Right renal pelvis (tissue), 4 donors: ENCODE results near the gene CLEC4G. TPM values are rescaled to one million over a fixed set of nuclear protein-coding genes. Genes with fewer than 3 reads are reported as not detected.

Experiments
- polyA plus RNA-seq, 4 donors: library from polyadenylated mRNA; unstranded; fragments of 120-200 nt; gene quantifications; one replicate each; pipeline ENCODE4 v1.2.1, GENCODE V29; 2013; ENCODE audit not compliant: insufficient read length in 4 of 4

CLEC4G gene
- polyA plus RNA-seq, 4 donors: 0.13 TPM; not detected in 3

Other genes with a start within 250 kb of the CLEC4G start
- 1 to 10 TPM; 4.9 to 9.3 (median 5.6) TPM for gene PEX11G, start 243.1 kb downstream of the CLEC4G start, polyA plus RNA-seq
- gene ZNF358, start 216.0 kb downstream of the CLEC4G start, polyA plus RNA-seq: 10 to 100 TPM; 43.1 to 69.6 (median 43.7) TPM
- gene MCOLN1, start 209.5 kb downstream of the CLEC4G start, polyA plus RNA-seq: 10 to 100 TPM; 15.2 to 19.7 (median 16.1) TPM
- gene PNPLA6, start 196.4 kb downstream of the CLEC4G start, polyA plus RNA-seq: 10 to 100 TPM; 36.2 to 45.1 (median 41.9) TPM
- 10 to 100 TPM; 13.2 to 22.5 (median 16.8) TPM for gene CAMSAP3, start 136.2 kb downstream of the CLEC4G start, polyA plus RNA-seq
- 10 to 100 TPM; 33.3 to 47.0 (median 34.9) TPM for gene XAB2, start 102.6 kb downstream of the CLEC4G start, polyA plus RNA-seq
- 100 to 1,000 TPM in 2 of 4 donors, 10 to 100 TPM in 2; 86.2 to 115 (median 105) TPM for gene PET100, start 102.3 kb downstream of the CLEC4G start, polyA plus RNA-seq
- gene PCP2, start 98.4 kb downstream of the CLEC4G start, polyA plus RNA-seq: 1 to 10 TPM in 2 of 4 donors, under 1 TPM in 2; 0.82 to 1.6 (median 1.0) TPM
- gene STXBP2, start 95.0 kb downstream of the CLEC4G start, polyA plus RNA-seq: 10 to 100 TPM; 54.9 to 68.0 (median 66.3) TPM
- 1 to 10 TPM in 2 of 4 donors, under 1 TPM in 2; 0.34 to 1.5 (median 1.0) TPM for gene RETN, start 63.1 kb downstream of the CLEC4G start, polyA plus RNA-seq
- under 1 TPM; 0.11 to 0.66 (median 0.17) TPM for gene MCEMP1, start 55.0 kb downstream of the CLEC4G start, polyA plus RNA-seq
- gene TRAPPC5, start 51.3 kb downstream of the CLEC4G start, polyA plus RNA-seq: 10 to 100 TPM; 40.6 to 72.7 (median 48.4) TPM
- under 1 TPM in 3 of 4 donors, not detected in 1; 0.15 to 0.29 (median 0.17) TPM for gene FCER2, start 30.0 kb downstream of the CLEC4G start, polyA plus RNA-seq
- gene CD209, start 15.4 kb upstream of the CLEC4G start, polyA plus RNA-seq: 1 to 10 TPM; 1.0 to 1.7 (median 1.3) TPM
- gene CLEC4M, start 31.1 kb upstream of the CLEC4G start, polyA plus RNA-seq: 1 to 10 TPM; 2.6 to 3.7 (median 3.3) TPM
- gene EVI5L, start 98.1 kb upstream of the CLEC4G start, polyA plus RNA-seq: 10 to 100 TPM; 15.4 to 19.0 (median 16.1) TPM
- 1 to 10 TPM; 5.6 to 9.4 (median 7.6) TPM for gene PRR36, start 142.3 kb upstream of the CLEC4G start, polyA plus RNA-seq
- gene LRRC8E, start 156.4 kb upstream of the CLEC4G start, polyA plus RNA-seq: 1 to 10 TPM; 2.3 to 2.9 (median 2.5) TPM
- gene MAP2K7, start 171.8 kb upstream of the CLEC4G start, polyA plus RNA-seq: 10 to 100 TPM; 25.9 to 35.8 (median 26.2) TPM
- gene TGFBR3L, start 182.7 kb upstream of the CLEC4G start, polyA plus RNA-seq: 1 to 10 TPM in 1 of 4 donors, under 1 TPM in 3; 0.28 to 1.1 (median 0.60) TPM
- 10 to 100 TPM; 14.5 to 24.6 (median 16.6) TPM for gene SNAPC2, start 188.2 kb upstream of the CLEC4G start, polyA plus RNA-seq
- gene CTXN1, start 194.0 kb upstream of the CLEC4G start, polyA plus RNA-seq: 10 to 100 TPM; 13.5 to 38.3 (median 19.1) TPM
- 10 to 100 TPM; 36.2 to 50.2 (median 37.9) TPM for gene TIMM44, start 211.6 kb upstream of the CLEC4G start, polyA plus RNA-seq